HCT116 (cell line): Measurements from ENCODE around the gene PASD1.

Experiments used
- CTCF ChIP-seq, 3 experiments: fragments of 200-600 bp in 1 of 3; sonication (generic) in 1 of 3; IDR thresholded peaks in 2 of 3; conservative IDR thresholded peaks in 1 of 3; 2 replicates each; pipeline ENCODE4 v1.5.1; 2012 to 2017; ENCODE audit warnings: low read depth in 2 of 3, low read length in 2 of 3, antibody characterized with exemption in 1 of 3, borderline replicate concordance in 1 of 3, control low read depth in 1 of 3, mild to moderate bottlenecking in 1 of 3, mixed read lengths in 1 of 3, mixed run types in 1 of 3, moderate library complexity in 1 of 3; ENCODE audit not compliant: insufficient read depth in 1 of 3
- EZH2 ChIP-seq: fragments of 200-600 bp; sonication (generic); IDR thresholded peaks from 2 replicates; pipeline ENCODE4 v1.6.1; 2017; ENCODE audit warnings: antibody characterized with exemption, mixed run types
- POLR2A ChIP-seq: IDR thresholded peaks from 2 replicates; pipeline ENCODE4 v1.7.0; 2011; ENCODE audit warnings: borderline replicate concordance; ENCODE audit not compliant: insufficient read depth, insufficient read length; ENCODE audit errors: extremely low read depth
- POLR2AphosphoS5 ChIP-seq: IDR thresholded peaks from 2 replicates; pipeline ENCODE4 v1.6.1; 2011; ENCODE audit warnings: mild to moderate bottlenecking, low read depth, low read length, moderate library complexity
- SRF ChIP-seq: IDR thresholded peaks from 2 replicates; pipeline ENCODE4 v1.6.1; 2012; ENCODE audit warnings: low read depth
- YY1 ChIP-seq: IDR thresholded peaks from 2 replicates; pipeline ENCODE4 v1.6.1; 2011; ENCODE audit warnings: low read length, low read depth, moderate library complexity, mild to moderate bottlenecking; ENCODE audit not compliant: insufficient replicate concordance; ENCODE audit errors: extremely low read depth
- ZBTB33 ChIP-seq: IDR thresholded peaks from 2 replicates; pipeline ENCODE4 v1.6.1; 2011; ENCODE audit warnings: mild to moderate bottlenecking, low read length, moderate library complexity; ENCODE audit not compliant: insufficient replicate concordance; ENCODE audit errors: extremely low read depth
- ZFX ChIP-seq: fragments of 450-650 bp; IDR thresholded peaks from 2 replicates; pipeline ENCODE4 v1.6.1; 2017
- TF ChIP-seq, protein P1 (sequence below): IDR thresholded peaks from 2 replicates; pipeline ENCODE4 v1.6.1; 2012
- TF ChIP-seq, protein P2 (sequence below): IDR thresholded peaks from 2 replicates; pipeline ENCODE4 v1.6.1; 2012; ENCODE audit warnings: low read depth

GRCh38 chrX:151596282-151596681 is 32.8 kb downstream of the PASD1 start:
- no peak for TF ChIP-seq CTCF (IDR thresholded peaks at IDR 0.05 in 2 of 3, conservative IDR thresholded peaks at IDR 0.05 in 1 of 3; ENCODE audit: borderline replicate concordance in 1 of 3, insufficient read depth in 1 of 3, low read depth in 2 of 3, low read length in 2 of 3)
- no peak for TF ChIP-seq YY1
- no peak for TF ChIP-seq POLR2A
- TF ChIP-seq, protein P1, sequence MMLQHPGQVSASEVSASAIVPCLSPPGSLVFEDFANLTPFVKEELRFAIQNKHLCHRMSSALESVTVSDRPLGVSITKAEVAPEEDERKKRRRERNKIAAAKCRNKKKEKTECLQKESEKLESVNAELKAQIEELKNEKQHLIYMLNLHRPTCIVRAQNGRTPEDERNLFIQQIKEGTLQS: no peak
- no peak for TF ChIP-seq EZH2
- no peak for TF ChIP-seq POLR2AphosphoS5
- TF ChIP-seq, protein P2, sequence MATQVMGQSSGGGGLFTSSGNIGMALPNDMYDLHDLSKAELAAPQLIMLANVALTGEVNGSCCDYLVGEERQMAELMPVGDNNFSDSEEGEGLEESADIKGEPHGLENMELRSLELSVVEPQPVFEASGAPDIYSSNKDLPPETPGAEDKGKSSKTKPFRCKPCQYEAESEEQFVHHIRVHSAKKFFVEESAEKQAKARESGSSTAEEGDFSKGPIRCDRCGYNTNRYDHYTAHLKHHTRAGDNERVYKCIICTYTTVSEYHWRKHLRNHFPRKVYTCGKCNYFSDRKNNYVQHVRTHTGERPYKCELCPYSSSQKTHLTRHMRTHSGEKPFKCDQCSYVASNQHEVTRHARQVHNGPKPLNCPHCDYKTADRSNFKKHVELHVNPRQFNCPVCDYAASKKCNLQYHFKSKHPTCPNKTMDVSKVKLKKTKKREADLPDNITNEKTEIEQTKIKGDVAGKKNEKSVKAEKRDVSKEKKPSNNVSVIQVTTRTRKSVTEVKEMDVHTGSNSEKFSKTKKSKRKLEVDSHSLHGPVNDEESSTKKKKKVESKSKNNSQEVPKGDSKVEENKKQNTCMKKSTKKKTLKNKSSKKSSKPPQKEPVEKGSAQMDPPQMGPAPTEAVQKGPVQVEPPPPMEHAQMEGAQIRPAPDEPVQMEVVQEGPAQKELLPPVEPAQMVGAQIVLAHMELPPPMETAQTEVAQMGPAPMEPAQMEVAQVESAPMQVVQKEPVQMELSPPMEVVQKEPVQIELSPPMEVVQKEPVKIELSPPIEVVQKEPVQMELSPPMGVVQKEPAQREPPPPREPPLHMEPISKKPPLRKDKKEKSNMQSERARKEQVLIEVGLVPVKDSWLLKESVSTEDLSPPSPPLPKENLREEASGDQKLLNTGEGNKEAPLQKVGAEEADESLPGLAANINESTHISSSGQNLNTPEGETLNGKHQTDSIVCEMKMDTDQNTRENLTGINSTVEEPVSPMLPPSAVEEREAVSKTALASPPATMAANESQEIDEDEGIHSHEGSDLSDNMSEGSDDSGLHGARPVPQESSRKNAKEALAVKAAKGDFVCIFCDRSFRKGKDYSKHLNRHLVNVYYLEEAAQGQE: no peak
- TF ChIP-seq ZBTB33: no peak
- TF ChIP-seq ZFX: no peak
- no peak for TF ChIP-seq SRF
